SIG-M5 treated with dmso at 0.1 percent for 504 hours (cell line): ENCODE measurements around the gene PXMP4.
"Not testable (repeated sequence)": the region's sequence is repeated elsewhere in the genome, so short reads cannot be mapped to it uniquely, and the experiment has no call there.

Experiments
- DNase-seq: peaks from one replicate; lab custom pipeline; 2025; ENCODE audit not compliant: unreplicated experiment; lab: John Stamatoyannopoulos, UW

Gene PXMP4

GRCh38 chr20:33719989-33720709 lies at the start of gene PXMP4:
PXMP4 (minus strand) TSS chr20:33720310; CDS start chr20:33720207, 103 bp downstream.
- peak; percentile 98 for DNase-seq

GRCh38 chr20:33769043-33769442 lies 48.9 kb upstream of the PXMP4 start:
- no peak for DNase-seq

GRCh38 chr20:33767777-33768138 lies 47.6 kb upstream of the PXMP4 start:
- DNase-seq = no peak

- DNase-seq = no peak
Measured at GRCh38 chr20:33766686-33767085, 46.6 kb upstream of the PXMP4 start.

GRCh38 chr20:33765592-33765991 lies 45.5 kb upstream of the PXMP4 start:
- DNase-seq = no peak

GRCh38 chr20:33765099-33765498 lies 45.0 kb upstream of the PXMP4 start:
- no peak for DNase-seq

GRCh38 chr20:33761698-33762250 lies 41.7 kb upstream of the PXMP4 start:
- DNase-seq = no peak

- DNase-seq = no peak
Measured at GRCh38 chr20:33757458-33757857, 37.3 kb upstream of the PXMP4 start.

GRCh38 chr20:33757046-33757445 lies 36.9 kb upstream of the PXMP4 start:
- DNase-seq = no peak

GRCh38 chr20:33755936-33756490 lies 35.9 kb upstream of the PXMP4 start:
- DNase-seq = not testable (repeated sequence)

GRCh38 chr20:33753763-33754162 lies 33.7 kb upstream of the PXMP4 start:
- DNase-seq = no peak

- no peak for DNase-seq
Measured at GRCh38 chr20:33753143-33753542, 33.0 kb upstream of the PXMP4 start.

- no peak for DNase-seq
Measured at GRCh38 chr20:33751775-33752174, 31.7 kb upstream of the PXMP4 start.

GRCh38 chr20:33746325-33746998 lies 26.4 kb upstream of the PXMP4 start:
- no peak for DNase-seq

- no peak for DNase-seq
Measured at GRCh38 chr20:33744773-33745385, 24.8 kb upstream of the PXMP4 start.

GRCh38 chr20:33744181-33744580 lies 24.1 kb upstream of the PXMP4 start:
- no peak for DNase-seq

- DNase-seq = no peak
Measured at GRCh38 chr20:33740189-33740588, 20.1 kb upstream of the PXMP4 start.

- DNase-seq = no peak
Measured at GRCh38 chr20:33739493-33739892, 19.4 kb upstream of the PXMP4 start.

- DNase-seq = no peak
Measured at GRCh38 chr20:33736962-33737361, 16.9 kb upstream of the PXMP4 start.

GRCh38 chr20:33733654-33734576 lies 13.8 kb upstream of the PXMP4 start:
- DNase-seq = peak; percentile 83
